WTC11 (cell line): ENCODE measurements around the gene MFAP3L. TPM values are rescaled to one million over a fixed set of nuclear protein-coding genes. Genes with fewer than 3 reads are reported as not detected.

ENCODE experiments used
- ATAC-seq: fragments of 200-7000 bp; cut with Tn5 transposase; 2 replicates; pipeline ENCODE4 v1.10.0; 2021; ENCODE audit warnings: mild to moderate bottlenecking, moderate library complexity
- CTCF ChIA-PET: fragments of 300-600 bp; sonication (Branson Sonifier 250); formaldehyde crosslinking; loops from one replicate; lab custom pipeline; 2021; ENCODE audit warnings: antibody characterized with exemption; lab: Charles Lee
- POLR2A ChIA-PET: fragments of 350-600 bp; sonication (Branson Sonifier 250); formaldehyde crosslinking; loops from one replicate; lab custom pipeline; 2021; ENCODE audit warnings: antibody characterized with exemption; lab: Charles Lee
- DNase-seq: peaks from one replicate; pipeline ENCODE4 v3.0.0; 2021; ENCODE audit warnings: low spot score
- H3K27ac Mint-ChIP-seq: 2 replicates; pipeline ENCODE4 v1.8.0; 2021; ENCODE audit warnings: mixed read lengths
- H3K27me3 Mint-ChIP-seq: 2 replicates; pipeline ENCODE4 v1.8.0; 2021; ENCODE audit warnings: low read depth, mild to moderate bottlenecking, moderate library complexity, mixed read lengths
- H3K36me3 Mint-ChIP-seq: 2 replicates; pipeline ENCODE4 v1.8.0; 2021; ENCODE audit warnings: mixed read lengths
- H3K4me1 Mint-ChIP-seq: 2 replicates; pipeline ENCODE4 v1.8.0; 2022; ENCODE audit warnings: mixed read lengths
- H3K4me3 Mint-ChIP-seq: 2 replicates; pipeline ENCODE4 v1.8.0; 2021; ENCODE audit warnings: mild to moderate bottlenecking, moderate library complexity, mixed read lengths
- H3K9me3 Mint-ChIP-seq: 2 replicates; pipeline ENCODE4 v1.8.0; 2021; ENCODE audit warnings: mixed read lengths
- ARID4B ChIP-seq: sonication (generic); formaldehyde crosslinking; IDR thresholded peaks from 2 replicates; pipeline ENCODE4 v1.8.0; 2023; ENCODE audit warnings: missing genetic modification reagents, mild to moderate bottlenecking, borderline replicate concordance
- ATF1 ChIP-seq: sonication (generic); formaldehyde crosslinking; IDR thresholded peaks from 2 replicates; pipeline ENCODE4 v1.8.1; 2023; ENCODE audit warnings: mild to moderate bottlenecking, moderate library complexity, missing genetic modification reagents
- CBFB ChIP-seq: sonication (generic); formaldehyde crosslinking; IDR thresholded peaks from 2 replicates; pipeline ENCODE4 v1.8.1; 2022; ENCODE audit warnings: mild to moderate bottlenecking, low read depth, missing genetic modification reagents
- CREB1 ChIP-seq: sonication (generic); formaldehyde crosslinking; IDR thresholded peaks from 2 replicates; pipeline ENCODE4 v1.8.0; 2023; ENCODE audit warnings: mild to moderate bottlenecking, missing genetic modification reagents
- EMX1 ChIP-seq: fragments of 250-450 bp; sonication (Bioruptor Pico); IDR thresholded peaks from 2 replicates; pipeline ENCODE4 v1.8.0; 2021; ENCODE audit warnings: mild to moderate bottlenecking
- ESRRA ChIP-seq: sonication (generic); formaldehyde crosslinking; IDR thresholded peaks from 2 replicates; pipeline ENCODE4 v1.8.1; 2022; ENCODE audit warnings: mild to moderate bottlenecking, missing genetic modification reagents, borderline replicate concordance
- FOXK1 ChIP-seq: sonication (generic); formaldehyde crosslinking; IDR thresholded peaks from 2 replicates; pipeline ENCODE4 v1.8.0; 2022; ENCODE audit warnings: mild to moderate bottlenecking, moderate library complexity, missing genetic modification reagents
- FOXP1 ChIP-seq: sonication (generic); formaldehyde crosslinking; IDR thresholded peaks from 2 replicates; pipeline ENCODE4 v1.8.0; 2022; ENCODE audit warnings: missing genetic modification reagents, mild to moderate bottlenecking, moderate library complexity, borderline replicate concordance
- GRHL2 ChIP-seq: fragments of 250-450 bp; sonication (Bioruptor Pico); IDR thresholded peaks from 2 replicates; pipeline ENCODE4 v1.8.0; 2022; ENCODE audit warnings: mild to moderate bottlenecking, moderate library complexity; ENCODE audit not compliant: insufficient replicate concordance, severe bottlenecking
- HMGA2 ChIP-seq: fragments of 250-450 bp; sonication (Bioruptor Pico); IDR thresholded peaks from 2 replicates; pipeline ENCODE4 v1.4.0; 2021; ENCODE audit warnings: mild to moderate bottlenecking, moderate library complexity
- IRF2 ChIP-seq: sonication (generic); formaldehyde crosslinking; IDR thresholded peaks from 2 replicates; pipeline ENCODE4 v1.8.0; 2022; ENCODE audit warnings: low read depth, missing genetic modification reagents, borderline replicate concordance
- MYBL2 ChIP-seq: sonication (generic); formaldehyde crosslinking; IDR thresholded peaks from 2 replicates; pipeline ENCODE4 v1.8.1; 2023; ENCODE audit warnings: mild to moderate bottlenecking, moderate library complexity, missing genetic modification reagents
- NFYB ChIP-seq: sonication (generic); formaldehyde crosslinking; conservative IDR thresholded peaks from 2 replicates; pipeline ENCODE4 v1.8.0; 2022; ENCODE audit warnings: low read depth, missing genetic modification reagents
- NR1H2 ChIP-seq: sonication (generic); formaldehyde crosslinking; IDR thresholded peaks from 2 replicates; pipeline ENCODE4 v1.9.0; 2021; ENCODE audit warnings: mild to moderate bottlenecking, moderate library complexity, missing genetic modification reagents
- PRRX2 ChIP-seq: fragments of 250-450 bp; sonication (Bioruptor Pico); IDR thresholded peaks from 2 replicates; pipeline ENCODE4 v1.8.0; 2021; ENCODE audit warnings: mild to moderate bottlenecking
- SMAD4 ChIP-seq: sonication (generic); formaldehyde crosslinking; IDR thresholded peaks from 2 replicates; pipeline ENCODE4 v1.8.0; 2022; ENCODE audit warnings: mild to moderate bottlenecking, missing genetic modification reagents
- STAT6 ChIP-seq: sonication (generic); formaldehyde crosslinking; conservative IDR thresholded peaks from 2 replicates; pipeline ENCODE4 v1.8.1; 2023; ENCODE audit warnings: mild to moderate bottlenecking, low read depth, missing genetic modification reagents, moderate library complexity
- USF1 ChIP-seq: sonication (generic); formaldehyde crosslinking; IDR thresholded peaks from 2 replicates; pipeline ENCODE4 v1.8.0; 2022; ENCODE audit warnings: mild to moderate bottlenecking, missing genetic modification reagents
- ZBTB21 ChIP-seq: sonication (generic); formaldehyde crosslinking; IDR thresholded peaks from 2 replicates; pipeline ENCODE4 v1.8.1; 2023; ENCODE audit warnings: mild to moderate bottlenecking, missing genetic modification reagents, borderline replicate concordance
- ZNF121 ChIP-seq: sonication (generic); formaldehyde crosslinking; IDR thresholded peaks from 2 replicates; pipeline ENCODE4 v1.8.0; 2023; ENCODE audit warnings: missing genetic modification reagents
- ZNF138 ChIP-seq: sonication (generic); formaldehyde crosslinking; conservative IDR thresholded peaks from 2 replicates; pipeline ENCODE4 v1.8.1; 2022; ENCODE audit warnings: mild to moderate bottlenecking, moderate library complexity, missing genetic modification reagents
- total RNA-seq: library from RNA; stranded (reverse); gene quantifications from 3 replicates; pipeline ENCODE4 v1.2.3, GENCODE V29; 2021
- TF ChIP-seq, protein P1 (sequence below): sonication (generic); formaldehyde crosslinking; IDR thresholded peaks from 2 replicates; pipeline ENCODE4 v1.8.1; 2022; ENCODE audit warnings: mild to moderate bottlenecking, missing genetic modification reagents, moderate library complexity, borderline replicate concordance
- TF ChIP-seq, protein P2 (sequence below): sonication (generic); formaldehyde crosslinking; IDR thresholded peaks from 2 replicates; pipeline ENCODE4 v1.8.1; 2023; ENCODE audit warnings: mild to moderate bottlenecking, missing genetic modification reagents, moderate library complexity

MFAP3L gene
- total RNA-seq, 1 experiment from 2014 or later, result 31.3 TPM

DNA sequence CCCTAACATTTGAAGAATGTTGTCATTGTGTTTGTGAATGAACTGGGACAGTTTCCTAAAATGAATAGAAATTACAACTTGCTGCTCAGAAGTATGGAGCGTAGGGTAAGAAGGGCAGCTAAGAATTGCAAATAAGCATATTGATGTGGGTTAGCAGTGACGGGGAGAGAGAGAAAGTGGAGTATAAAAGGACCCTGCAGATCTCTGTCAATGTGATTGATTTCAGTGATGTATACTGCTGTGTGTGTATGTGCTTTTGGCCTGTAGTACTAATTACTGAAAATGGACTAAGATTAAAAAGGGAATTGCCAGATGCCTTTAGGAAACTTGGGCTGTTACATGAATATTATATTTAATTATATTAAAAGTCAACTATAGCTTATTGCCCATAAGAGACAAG is 7.8 kb upstream of the MFAP3L start (continued):
- TF ChIP-seq MYBL2 (CRISPR knock-in tag) (no peak), ZNF138 (no peak), SMAD4 (no peak), ESRRA (no peak)
- TF ChIP-seq, all 79 proteins: peak for 0

DNA sequence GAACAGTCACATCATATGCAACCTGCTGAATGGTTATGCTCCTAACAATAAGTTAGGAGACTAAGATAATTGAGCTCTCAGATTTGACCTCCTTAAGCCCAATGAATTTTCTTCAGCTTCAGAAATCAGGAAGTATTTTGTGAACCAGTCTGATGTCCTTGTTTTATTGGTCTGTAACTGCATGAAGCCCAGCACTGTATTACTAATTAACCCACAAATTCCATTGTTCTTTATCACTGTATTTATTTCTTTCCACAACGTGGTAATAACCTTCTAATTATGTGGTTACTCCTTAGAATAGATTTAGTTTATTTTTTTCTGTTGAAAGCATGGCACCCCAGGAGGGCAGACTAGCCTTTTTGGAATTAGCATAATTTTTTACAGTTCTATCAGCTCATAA is 3.9 kb upstream of the MFAP3L start:
- H3K27me3 Mint-ChIP-seq, result peaks cover 34% of the 10 kb centered on the region
- DNase-seq, result no peak
- H3K4me3 Mint-ChIP-seq, result no peak overlapping the region
- TF ChIP-seq ESRRA, result no peak
- TF ChIP-seq CREB1, result no peak
- TF ChIP-seq, protein P1, sequence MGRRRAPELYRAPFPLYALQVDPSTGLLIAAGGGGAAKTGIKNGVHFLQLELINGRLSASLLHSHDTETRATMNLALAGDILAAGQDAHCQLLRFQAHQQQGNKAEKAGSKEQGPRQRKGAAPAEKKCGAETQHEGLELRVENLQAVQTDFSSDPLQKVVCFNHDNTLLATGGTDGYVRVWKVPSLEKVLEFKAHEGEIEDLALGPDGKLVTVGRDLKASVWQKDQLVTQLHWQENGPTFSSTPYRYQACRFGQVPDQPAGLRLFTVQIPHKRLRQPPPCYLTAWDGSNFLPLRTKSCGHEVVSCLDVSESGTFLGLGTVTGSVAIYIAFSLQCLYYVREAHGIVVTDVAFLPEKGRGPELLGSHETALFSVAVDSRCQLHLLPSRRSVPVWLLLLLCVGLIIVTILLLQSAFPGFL (CRISPR knock-in tag), result no peak
- TF ChIP-seq GRHL2, result no peak
- no peak for TF ChIP-seq PRRX2 (CRISPR knock-in tag)
- TF ChIP-seq, all 79 proteins: peak for 0
- H3K36me3 Mint-ChIP-seq, result peaks cover 7% of the 10 kb centered on the region
- ATAC-seq, result no peak
- peaks cover 15% of the 10 kb centered on the region for H3K4me1 Mint-ChIP-seq
- H3K9me3 Mint-ChIP-seq, result peaks cover 4% of the 10 kb centered on the region; the same call in 1 of the 2 replicates
- CTCF ChIA-PET, result no interaction called here
- H3K27ac Mint-ChIP-seq, result no peak overlapping the region
- POLR2A ChIA-PET, result no interaction called here

GRCh38 chr4:170027181-170027829 is 1.1 kb upstream of the MFAP3L start:
- no peak overlapping the region for H3K27ac Mint-ChIP-seq
- H3K27me3 Mint-ChIP-seq, result peaks cover 50% of the 10 kb centered on the region
- ChIA-PET CTCF (interaction anchor here (0.6 to 3.0 kb wide), 3 partner anchors 217 to 1106 kb away, joined by 3 to 12 read pairs (median 5); partner anchors contain the start of gene NEK1), POLR2A (interaction anchor here (0.7 to 1.4 kb wide), 3 partner anchors 52 to 1352 kb away, joined by 4 to 7 read pairs (median 5); partner anchors contain the start of gene CLCN3)
- peaks cover 10% of the 10 kb centered on the region for H3K36me3 Mint-ChIP-seq
- peak; percentile 68 for ATAC-seq
- DNase-seq, result peak; percentile 93
- H3K4me3 Mint-ChIP-seq, result peak overlapping the region; percentile 85
- H3K4me1 Mint-ChIP-seq, result peaks cover 28% of the 10 kb centered on the region
- peaks cover 9% of the 10 kb centered on the region; the same call in 1 of the 2 replicates for H3K9me3 Mint-ChIP-seq
- TF ChIP-seq USF1 (CRISPR knock-in tag) (peak; percentile 82), STAT6 (CRISPR knock-in tag) (0 out of 2 replicates have a peak, but pooled peaks have one; percentile 93), ZNF121 (peak; percentile 20; the same call in 1 of the 2 replicates), FOXK1 (peak; percentile 96), IRF2 (CRISPR knock-in tag) (no peak), EMX1 (CRISPR knock-in tag) (no peak), ZBTB21 (CRISPR knock-in tag) (peak; percentile 94), FOXP1 (peak; percentile 99), CBFB (peak; percentile 92; the same call in 1 of the 2 replicates), ATF1 (CRISPR knock-in tag) (0 out of 2 replicates have a peak, but pooled peaks have one; percentile 63), SMAD4 (peak; percentile 84), HMGA2 (CRISPR knock-in tag) (no peak), ARID4B (CRISPR knock-in tag) (peak; percentile 98), NR1H2 (CRISPR knock-in tag) (peak; percentile 71; the same call in 1 of the 2 replicates), NFYB (CRISPR knock-in tag) (peak; percentile 46; the same call in 1 of the 2 replicates)
- TF ChIP-seq, protein P2, sequence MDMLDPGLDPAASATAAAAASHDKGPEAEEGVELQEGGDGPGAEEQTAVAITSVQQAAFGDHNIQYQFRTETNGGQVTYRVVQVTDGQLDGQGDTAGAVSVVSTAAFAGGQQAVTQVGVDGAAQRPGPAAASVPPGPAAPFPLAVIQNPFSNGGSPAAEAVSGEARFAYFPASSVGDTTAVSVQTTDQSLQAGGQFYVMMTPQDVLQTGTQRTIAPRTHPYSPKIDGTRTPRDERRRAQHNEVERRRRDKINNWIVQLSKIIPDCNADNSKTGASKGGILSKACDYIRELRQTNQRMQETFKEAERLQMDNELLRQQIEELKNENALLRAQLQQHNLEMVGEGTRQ (CRISPR knock-in tag), result peak; percentile 42; the same call in 1 of the 2 replicates
